Erythroblast (primary cell): ENCODE measurements around the gene MYO15B.

ENCODE experiments used
- GATA1 ChIP-seq: IDR thresholded peaks from 2 replicates; pipeline ENCODE4 v1.6.1; 2011; ENCODE audit warnings: low read depth, mild to moderate bottlenecking, control low read depth, low read length, moderate library complexity
- POLR2A ChIP-seq: IDR thresholded peaks from 2 replicates; pipeline ENCODE4 v1.6.1; 2011; ENCODE audit warnings: mild to moderate bottlenecking, low read length

- no peak for TF ChIP-seq POLR2A
- TF ChIP-seq GATA1 = no peak
Measured at GRCh38 chr17:75576661-75577060, 10.9 kb upstream of the MYO15B start.
